Stomach (tissue), 9 donors: ENCODE measurements around the gene SLC35F4. TPM values are rescaled to one million over a fixed set of nuclear protein-coding genes. Genes with fewer than 3 reads are reported as not detected.

Source experiments
- DNase-seq, 2 donors: peaks; one replicate each; pipeline versions ENCODE4 v3.0.0 to v3.0.0-alpha.2; 2013 to 2019
- H3K27ac ChIP-seq, 5 donors: fragments of 200-600 bp in 4 of 5; sonication (generic) in 4 of 5; one replicate each; pipeline ENCODE4 v1.5.1; 2013 to 2019; ENCODE audit warnings: mild to moderate bottlenecking in 1 of 5, moderate library complexity in 1 of 5
- H3K27me3 ChIP-seq, 3 donors: fragments of 200-600 bp; sonication (generic); one replicate each; pipeline ENCODE4 v1.5.1; 2017 to 2019; ENCODE audit warnings: mixed run types in 1 of 3
- H3K36me3 ChIP-seq, 4 donors: fragments of 200-600 bp; sonication (generic); 1 replicate in 3 of 4; 2 replicates in 1 of 4; pipeline ENCODE4 v1.5.1; 2016 to 2019
- H3K4me1 ChIP-seq, 4 donors: fragments of 200-600 bp; sonication (generic); one replicate each; pipeline ENCODE4 v1.5.1; 2016 to 2019
- H3K4me3 ChIP-seq, 4 donors: fragments of 200-600 bp; sonication (generic) in 3 of 4; one replicate each; pipeline ENCODE4 v1.5.1; 2016 to 2019; ENCODE audit warnings: mild to moderate bottlenecking in 1 of 4
- H3K9me3 ChIP-seq, 4 donors: fragments of 200-600 bp; sonication (generic); one replicate each; pipeline ENCODE4 v1.5.1; 2016 to 2019
- CTCF ChIP-seq, 7 experiments: fragments of 450-650 bp in 4 of 7; fragments of 200-600 bp in 3 of 7; sonication (generic) in 3 of 7; IDR thresholded peaks; one replicate each; pipeline ENCODE4 v1.5.1; 2016 to 2019; ENCODE audit warnings: antibody characterized with exemption in 7 of 7, control low read depth in 2 of 7, mild to moderate bottlenecking in 1 of 7
- EP300 ChIP-seq: sonication (generic); formaldehyde crosslinking; IDR thresholded peaks from one replicate; pipeline ENCODE4 v1.6.1; 2017; ENCODE audit warnings: antibody characterized with exemption
- POLR2A ChIP-seq, 4 donors: fragments of 450-650 bp; IDR thresholded peaks; one replicate each; pipeline ENCODE4 v1.6.1; 2016; ENCODE audit warnings: antibody characterized with exemption in 4 of 4, control low read depth in 2 of 4, mild to moderate bottlenecking in 1 of 4, moderate library complexity in 1 of 4
- POLR2AphosphoS5 ChIP-seq, 3 donors: sonication (generic); formaldehyde crosslinking; IDR thresholded peaks; one replicate each; pipeline ENCODE4 v1.6.1; 2016; ENCODE audit warnings: antibody characterized with exemption in 3 of 3
- whole genome bisulfite sequencing, 5 donors: extraction: QIAGEN DNeasy Blood & Tissue Kit in 3 of 5; methylation state at CpG; one replicate each; pipeline versions ENCODE4 v1.1.5 to v1.1.7; 2013 to 2018; 5-methylcytosine and 5-hydroxymethylcytosine counted together
- intact Hi-C: fragments of 100-400 bp; cut with DNase I; formaldehyde crosslinking; loops from one replicate; pipeline ENCODE4 v1.15.1; 2023; ENCODE audit warnings: low total_unique reads
- polyA plus RNA-seq, 3 donors: library from polyadenylated mRNA; stranded (reverse); fragments of 200-250 nt; gene quantifications; one replicate each; pipeline ENCODE4 v1.2.3, GENCODE V29; 2013
- total RNA-seq, 5 donors: library from RNA; depleted of rRNA; stranded (reverse); fragments of >200 nt; gene quantifications; one replicate each; pipeline versions ENCODE4 v1.1.0 to v1.2.3, GENCODE V29; 2014 to 2016
- donor health status: healthy with polysubstance abuse.
- donor health status: Bipolar disorder and iron deficiency.
- donor health status: healthy.

The SLC35F4 gene
- total and polyA plus RNA-seq, 8 donors: 0.19 TPM; not detected in 7

- Histone ChIP-seq H3K9me3 (peaks cover 0 to 5% (median 2%) of the 10 kb centered on the region in 4 donors), H3K36me3 (no peaks in the 10 kb centered on the region), H3K4me3 (no peak overlapping the region), H3K27me3 (no peaks in the 10 kb centered on the region), H3K4me1 (no peaks in the 10 kb centered on the region), H3K27ac (no peak overlapping the region)
- WGBS, 5 donors: 72 to 85% (median 80%) methylated on average over 5 of the region's 5 CpGs
- intact Hi-C loops: no loop called here
- TF ChIP-seq POLR2A (IDR thresholded peaks at IDR 0.05) (no peak), EP300 (no peak), CTCF (IDR thresholded peaks at IDR 0.05) (no peak), POLR2AphosphoS5 (IDR thresholded peaks at IDR 0.05) (no peak)
- no peak for DNase-seq
These were observed 306.3 kb downstream of the SLC35F4 start for GRCh38 chr14:57559576-57559975.

- Histone ChIP-seq H3K27me3 (no peaks in the 10 kb centered on the region), H3K36me3 (no peaks in the 10 kb centered on the region), H3K9me3 (peaks cover 0 to 22% (median 14%) of the 10 kb centered on the region in 4 donors), H3K27ac (no peak overlapping the region), H3K4me3 (no peak overlapping the region), H3K4me1 (no peaks in the 10 kb centered on the region)
- no peak for TF ChIP-seq POLR2A (IDR thresholded peaks at IDR 0.05)
- TF ChIP-seq POLR2AphosphoS5 (IDR thresholded peaks at IDR 0.05): no peak
- TF ChIP-seq CTCF (IDR thresholded peaks at IDR 0.05): no peak
- TF ChIP-seq EP300: no peak
- no peak for DNase-seq
- intact Hi-C loops: no loop called here
- 67 to 76% (median 71%) methylated on average over 4 of the region's 4 CpGs for WGBS, 5 donors
These were observed 316.0 kb downstream of the SLC35F4 start for GRCh38 chr14:57549765-57550420.

- intact Hi-C loops: no loop called here
- DNase-seq: no peak
- Histone ChIP-seq H3K4me1 (no peaks in the 10 kb centered on the region), H3K9me3 (peaks cover 0 to 20% (median 16%) of the 10 kb centered on the region in 4 donors), H3K27ac (no peak overlapping the region), H3K4me3 (no peak overlapping the region), H3K27me3 (no peaks in the 10 kb centered on the region), H3K36me3 (no peaks in the 10 kb centered on the region)
- TF ChIP-seq EP300 (no peak), POLR2AphosphoS5 (IDR thresholded peaks at IDR 0.05) (no peak), POLR2A (IDR thresholded peaks at IDR 0.05) (no peak), CTCF (IDR thresholded peaks at IDR 0.05) (no peak)
- 53 to 74% (median 68%) methylated on average over 2 of the region's 2 CpGs for WGBS, 5 donors
These were observed 316.8 kb downstream of the SLC35F4 start for GRCh38 chr14:57549016-57549564.

DNA sequence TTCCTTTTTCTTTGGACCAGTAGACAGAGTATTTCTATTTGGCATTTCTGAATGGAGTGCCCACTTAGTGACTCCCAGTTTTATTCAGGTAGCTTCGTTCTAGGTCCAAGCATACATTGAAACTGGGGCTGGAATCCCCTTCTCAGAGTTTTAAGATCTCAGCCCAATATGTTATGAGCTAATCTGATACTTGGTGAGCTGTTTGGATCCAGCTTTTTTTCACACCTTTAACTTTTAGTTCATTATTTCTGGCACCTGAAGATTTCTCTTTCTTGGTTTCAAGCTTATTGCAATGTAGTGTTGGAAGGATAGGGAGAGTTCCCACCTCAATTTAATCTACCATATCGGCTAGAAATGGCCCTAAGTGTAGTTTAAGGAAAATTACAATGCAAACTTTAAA lies 318.8 kb downstream of the SLC35F4 start:
- H3K4me3 ChIP-seq: no peak overlapping the region
- TF ChIP-seq CTCF (IDR thresholded peaks at IDR 0.05): no peak
- no peak for TF ChIP-seq EP300
- TF ChIP-seq POLR2AphosphoS5 (IDR thresholded peaks at IDR 0.05): no peak
- TF ChIP-seq POLR2A (IDR thresholded peaks at IDR 0.05): no peak
- no peaks in the 10 kb centered on the region for H3K36me3 ChIP-seq
- DNase-seq: no peak
- no peaks in the 10 kb centered on the region for H3K4me1 ChIP-seq
- H3K27ac ChIP-seq: no peak overlapping the region
- intact Hi-C loops: no loop called here
- peaks cover 4 to 21% (median 18%) of the 10 kb centered on the region in 4 donors for H3K9me3 ChIP-seq
- no peaks in the 10 kb centered on the region for H3K27me3 ChIP-seq
- WGBS, 5 donors: 78 to 90% (median 80%) methylated on average over 2 of the region's 2 CpGs
